ENCODE results near the gene MUL1.
"Not testable (repeated sequence)": the region's sequence is repeated elsewhere in the genome, so short reads cannot be mapped to it uniquely, and the experiment has no call there.

MUL1 gene

GRCh38 chr1:20511518-20512428 is 3.8 kb upstream of the MUL1 start:
- DNase-seq: no peak

GRCh38 chr1:20508411-20508771 is 440 bp upstream of the MUL1 start:
- no peak for DNase-seq

GRCh38 chr1:20507248-20507563 is 745 bp downstream of the MUL1 start:
- no peak for DNase-seq

DNA sequence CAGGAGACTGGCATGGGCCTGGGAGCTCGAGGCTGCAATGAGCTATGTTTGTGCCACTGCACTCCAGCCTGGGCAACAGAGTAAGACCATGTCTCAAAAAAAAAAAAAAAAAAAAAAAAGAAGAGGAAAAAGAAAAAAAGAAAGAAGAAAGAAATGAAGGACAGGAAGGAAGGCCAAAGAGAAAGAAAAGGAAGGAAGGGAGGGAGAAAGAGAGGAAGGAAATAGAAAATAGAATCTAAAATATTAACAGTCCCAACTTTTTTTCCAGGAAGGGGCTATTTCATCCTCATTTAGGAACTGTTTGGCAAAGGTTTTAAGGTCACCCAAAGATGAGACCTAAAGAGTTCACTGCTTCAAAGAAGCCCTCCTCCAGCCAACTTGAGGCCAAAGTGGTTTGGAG is 2.5 kb downstream of the MUL1 start:
- DNase-seq: no peak

GRCh38 chr1:20500716-20501115 is 7.2 kb downstream of the MUL1 start:
- DNase-seq: no peak

DNA sequence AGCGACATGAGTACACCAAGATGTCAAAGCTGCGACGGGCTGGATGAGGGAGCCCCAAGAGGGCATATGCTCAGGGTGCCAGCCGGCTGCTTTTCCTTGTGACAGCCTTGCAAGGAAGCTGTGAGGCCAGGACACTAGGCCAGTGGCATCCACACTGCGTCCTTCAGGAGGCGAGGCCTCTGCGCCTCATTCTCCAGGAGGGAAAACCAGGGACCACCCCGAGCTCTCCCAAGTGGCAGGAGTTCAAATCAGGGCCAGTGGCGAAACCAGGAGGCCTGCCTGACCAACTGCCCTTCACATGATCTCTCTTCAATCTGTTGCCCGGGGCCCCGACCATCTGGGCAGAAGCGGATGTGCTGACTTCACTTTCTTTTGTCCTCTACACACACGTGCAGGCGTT is 8.2 kb downstream of the MUL1 start:
- DNase-seq: no peak

DNA sequence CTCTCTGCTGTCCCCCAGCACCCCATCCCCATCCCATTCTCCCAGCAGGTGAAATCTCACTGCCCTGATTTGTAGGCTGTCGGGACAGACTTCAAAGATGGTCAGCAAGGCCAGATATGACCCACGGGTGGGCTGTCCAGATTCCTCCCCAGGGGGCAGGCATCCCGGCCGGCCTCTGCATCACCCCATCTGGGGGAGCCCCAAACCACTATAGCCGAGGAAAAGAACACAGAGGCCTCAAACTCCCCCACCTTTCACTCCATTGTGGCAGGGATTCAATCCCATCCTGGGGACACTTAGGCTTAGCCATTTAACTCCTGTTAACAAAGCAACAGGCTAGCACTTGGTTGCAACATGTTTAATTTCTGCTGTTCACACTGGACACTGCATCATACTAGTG is 8.8 kb downstream of the MUL1 start:
- DNase-seq: no peak

GRCh38 chr1:20498116-20498515 is 9.8 kb downstream of the MUL1 start:
- no peak for DNase-seq

DNA sequence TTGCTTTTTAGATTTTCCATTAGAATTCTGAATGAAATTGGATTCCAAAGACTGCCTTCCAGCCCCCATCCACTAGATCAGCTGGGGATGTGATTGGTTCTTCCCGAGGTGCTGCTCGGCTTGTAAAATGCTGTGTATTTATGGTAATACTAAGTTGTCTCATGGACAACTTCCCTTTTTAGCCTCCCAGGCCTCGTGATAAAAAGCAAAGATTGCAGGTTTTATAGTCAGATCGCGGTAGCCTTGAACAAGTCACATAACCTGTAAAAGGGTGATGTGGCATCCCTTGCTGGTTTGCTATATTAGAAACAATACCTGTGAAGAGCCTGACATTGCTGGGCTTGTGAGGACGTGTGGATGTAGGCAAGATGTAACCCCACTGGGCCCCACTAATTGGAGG is 10.4 kb downstream of the MUL1 start:
- DNase-seq: no peak

DNA sequence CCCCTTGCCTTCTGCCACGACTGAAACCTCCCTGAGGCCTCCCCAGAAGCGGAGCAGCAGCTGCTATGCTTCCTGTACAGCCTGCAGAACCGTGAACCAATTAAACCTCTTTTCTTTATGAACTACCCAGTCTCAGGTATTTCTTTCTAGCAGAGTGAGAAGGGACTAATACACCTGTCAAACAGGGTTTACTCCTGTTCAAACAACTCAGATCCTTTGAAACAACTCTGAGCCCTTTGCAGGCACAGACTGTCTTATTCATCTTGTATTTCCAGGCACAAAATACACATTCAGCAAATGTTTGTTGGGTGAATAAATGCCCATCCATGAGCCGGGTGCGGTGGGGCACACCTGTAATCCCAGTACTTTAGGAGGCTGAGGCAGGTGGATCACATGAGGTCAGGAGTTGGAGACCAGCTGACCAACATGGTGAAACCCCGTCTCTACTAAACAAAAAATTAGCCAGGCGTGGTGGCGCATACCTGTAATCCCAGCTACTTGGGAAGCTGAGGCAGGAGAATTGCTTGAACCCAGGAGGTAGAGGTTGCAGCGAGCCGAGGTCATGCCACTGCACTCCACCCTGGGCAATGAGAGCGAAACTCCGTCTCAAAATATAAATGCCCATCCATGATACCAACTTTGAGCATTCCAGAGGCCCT is 11.1 kb downstream of the MUL1 start:
- not testable (repeated sequence) for DNase-seq

- DNase-seq: peak in 1 of 5 experiments; percentile 27
These were observed 11.7 kb downstream of the MUL1 start for GRCh38 chr1:20496241-20496661.

DNA sequence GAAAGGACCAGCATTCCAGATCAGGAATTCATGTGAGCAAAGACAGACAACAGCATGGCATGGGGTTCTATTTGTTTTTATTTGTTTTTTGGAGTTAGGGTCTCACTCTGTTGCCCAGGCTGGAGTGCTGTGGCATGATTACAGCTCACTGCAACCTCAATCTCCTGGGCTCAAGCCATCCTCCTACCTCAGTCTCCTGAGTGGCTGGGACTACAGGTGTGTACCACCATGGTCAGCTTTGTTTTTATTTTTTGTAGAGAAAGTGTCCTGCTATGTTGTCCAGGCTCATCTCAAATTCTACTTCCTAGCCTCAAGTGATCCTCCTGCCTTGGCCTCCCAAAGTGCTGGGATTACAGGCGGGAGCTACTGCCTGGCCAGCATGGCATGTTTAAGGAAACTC is 12.3 kb downstream of the MUL1 start:
- DNase-seq: no peak

DNA sequence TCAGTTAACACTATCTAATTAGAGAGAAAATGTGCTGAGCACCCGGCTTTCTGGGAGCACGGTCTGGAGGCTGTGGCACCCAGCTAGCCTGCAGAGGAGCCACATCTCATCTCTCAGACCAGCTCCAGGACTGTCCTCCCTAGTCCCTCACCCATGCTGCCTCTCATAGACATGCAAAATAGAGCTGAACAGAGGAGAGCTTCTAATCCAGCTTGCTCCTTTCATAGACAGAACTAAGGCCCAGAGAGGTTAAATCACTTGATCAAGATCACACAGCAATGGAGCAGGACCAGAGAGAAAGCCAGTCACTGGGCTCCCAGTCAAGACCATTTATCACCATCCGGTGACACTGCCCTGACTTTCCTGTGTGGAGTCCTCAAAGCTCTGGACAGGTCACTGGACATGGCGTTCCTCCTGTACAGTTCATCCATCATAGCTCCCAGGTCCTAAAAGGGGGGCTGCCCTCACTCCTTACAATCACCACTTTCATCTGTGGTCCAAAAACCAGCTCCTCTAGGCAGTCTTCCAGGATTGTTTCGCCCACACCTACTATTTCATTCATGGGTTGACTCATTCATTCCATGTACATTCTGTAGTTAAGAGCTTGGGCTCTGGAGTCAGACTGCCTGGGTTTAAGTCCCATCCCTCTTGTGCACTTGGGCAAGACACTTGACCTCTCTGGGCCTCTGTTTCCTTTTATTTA is 13.2 kb downstream of the MUL1 start:
- no peak for DNase-seq

DNA sequence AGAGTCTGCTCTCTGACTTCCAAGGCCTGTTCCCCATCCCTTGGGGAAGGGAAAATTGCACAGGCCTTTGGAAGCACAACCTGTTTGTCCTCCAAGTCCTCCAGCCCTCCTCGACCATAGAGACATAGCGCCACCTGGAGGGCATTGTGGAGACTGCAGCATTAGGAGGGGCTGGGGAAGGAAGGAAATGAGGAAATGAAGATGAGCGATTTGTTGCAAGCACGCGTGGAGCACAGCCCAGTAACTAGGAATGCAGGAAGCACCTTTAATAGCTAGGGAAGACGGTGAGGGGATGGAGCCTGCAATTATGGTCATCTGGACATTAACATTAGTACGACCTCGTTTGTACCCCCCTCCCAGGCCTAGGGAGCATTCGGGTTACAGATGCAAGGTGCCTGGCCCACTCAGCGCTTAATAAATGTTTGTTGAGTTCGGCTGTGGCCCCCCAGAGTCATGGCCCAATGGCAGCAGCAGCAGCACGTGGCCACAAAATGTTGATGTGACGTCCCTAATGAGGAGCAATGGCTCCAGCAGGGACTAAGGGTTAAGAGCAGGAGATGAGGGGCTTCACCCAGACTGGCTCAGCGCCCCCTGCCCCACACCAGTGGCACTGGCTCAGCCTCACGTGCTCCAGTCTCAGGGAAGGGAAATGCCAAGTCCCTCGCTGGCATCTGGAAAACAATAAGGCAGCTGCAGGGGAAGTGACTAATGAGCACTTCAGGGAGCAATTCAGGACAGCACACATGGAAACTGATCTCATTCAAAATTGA is 13.9 kb downstream of the MUL1 start:
- DNase-seq: peak; percentile 60 to 69 (median 65)

GRCh38 chr1:20493309-20493708 is 14.6 kb downstream of the MUL1 start:
- DNase-seq: no peak

- DNase-seq: no peak
These were observed 15.2 kb downstream of the MUL1 start for GRCh38 chr1:20492751-20493150.

DNA sequence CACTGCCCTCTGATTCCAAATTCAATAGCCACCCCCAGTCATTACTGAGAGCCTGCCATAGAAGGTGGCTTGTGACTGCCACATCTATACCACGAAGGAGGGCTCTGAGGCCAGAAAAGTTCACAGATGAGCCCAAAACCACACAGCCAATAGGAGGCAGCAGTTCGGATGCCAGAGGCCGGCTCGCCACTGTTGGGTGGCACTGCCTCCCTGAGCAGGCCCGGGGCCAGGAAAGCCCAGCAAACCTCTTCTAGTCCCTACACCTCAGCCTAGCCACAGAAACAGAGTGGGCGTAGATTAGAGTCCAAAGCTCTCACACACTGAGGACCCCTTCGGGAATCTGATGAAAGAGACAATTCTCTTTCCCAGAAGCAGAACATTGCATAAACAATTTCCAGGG is 16.1 kb downstream of the MUL1 start:
- no peak for DNase-seq

GRCh38 chr1:20491178-20491577 is 16.8 kb downstream of the MUL1 start:
- DNase-seq: no peak

DNA sequence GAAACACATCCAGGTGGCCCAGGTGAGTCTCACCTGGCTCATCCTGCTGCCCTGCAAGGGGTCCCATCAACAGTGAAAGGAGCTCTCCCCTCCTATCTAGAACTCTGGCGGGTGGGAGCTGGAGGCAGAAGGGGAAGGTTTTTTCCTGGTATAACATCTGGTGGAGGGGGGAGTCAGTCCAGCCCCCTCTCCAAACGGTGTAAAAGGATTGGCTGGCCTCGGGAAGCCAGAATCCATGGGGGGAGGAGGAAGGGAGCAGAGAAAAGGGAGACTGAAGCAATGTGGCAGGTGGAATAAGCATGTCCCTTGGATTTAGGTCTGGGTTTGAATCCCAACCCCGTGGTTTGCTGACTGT is 20.7 kb downstream of the MUL1 start:
- no peak for DNase-seq

DNA sequence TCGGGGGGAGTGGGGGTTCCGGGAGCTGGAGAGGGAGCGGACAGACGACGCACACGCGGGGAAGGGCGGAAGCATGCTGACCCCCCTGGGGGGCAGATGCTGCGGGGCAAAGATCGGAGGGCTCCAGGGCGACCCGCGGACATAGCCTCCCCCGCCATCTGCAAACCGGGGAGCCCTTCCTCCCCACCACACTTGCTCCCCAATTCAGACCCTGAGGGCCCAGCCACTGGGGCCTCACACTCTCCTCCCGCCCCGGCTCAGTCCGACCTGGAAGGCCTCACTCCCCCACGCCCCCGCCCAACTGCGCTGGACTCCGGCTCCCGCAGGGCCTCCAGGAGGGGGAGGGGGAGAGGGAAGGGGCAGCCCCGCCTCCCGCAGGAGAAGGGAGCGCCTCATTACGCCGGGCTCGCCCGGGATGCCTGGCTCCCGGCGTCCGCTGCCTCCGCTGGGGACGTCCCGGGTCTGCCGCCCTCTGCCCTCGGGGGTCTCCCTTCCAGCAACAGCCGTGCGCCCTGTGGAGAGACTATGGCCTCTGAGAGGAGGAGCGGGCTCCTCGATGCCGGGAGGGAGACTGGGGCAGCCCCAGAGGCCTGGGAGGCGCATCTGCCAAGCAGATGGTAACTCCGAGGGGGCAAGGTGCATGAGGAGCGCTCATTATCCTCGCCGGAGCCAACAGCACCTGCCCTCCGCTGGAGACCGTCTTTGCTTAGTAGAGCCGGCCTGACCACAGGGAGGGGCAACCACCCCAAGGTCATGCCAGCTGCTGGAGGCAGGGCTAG is 21.3 kb downstream of the MUL1 start:
- DNase-seq: no peak

DNA sequence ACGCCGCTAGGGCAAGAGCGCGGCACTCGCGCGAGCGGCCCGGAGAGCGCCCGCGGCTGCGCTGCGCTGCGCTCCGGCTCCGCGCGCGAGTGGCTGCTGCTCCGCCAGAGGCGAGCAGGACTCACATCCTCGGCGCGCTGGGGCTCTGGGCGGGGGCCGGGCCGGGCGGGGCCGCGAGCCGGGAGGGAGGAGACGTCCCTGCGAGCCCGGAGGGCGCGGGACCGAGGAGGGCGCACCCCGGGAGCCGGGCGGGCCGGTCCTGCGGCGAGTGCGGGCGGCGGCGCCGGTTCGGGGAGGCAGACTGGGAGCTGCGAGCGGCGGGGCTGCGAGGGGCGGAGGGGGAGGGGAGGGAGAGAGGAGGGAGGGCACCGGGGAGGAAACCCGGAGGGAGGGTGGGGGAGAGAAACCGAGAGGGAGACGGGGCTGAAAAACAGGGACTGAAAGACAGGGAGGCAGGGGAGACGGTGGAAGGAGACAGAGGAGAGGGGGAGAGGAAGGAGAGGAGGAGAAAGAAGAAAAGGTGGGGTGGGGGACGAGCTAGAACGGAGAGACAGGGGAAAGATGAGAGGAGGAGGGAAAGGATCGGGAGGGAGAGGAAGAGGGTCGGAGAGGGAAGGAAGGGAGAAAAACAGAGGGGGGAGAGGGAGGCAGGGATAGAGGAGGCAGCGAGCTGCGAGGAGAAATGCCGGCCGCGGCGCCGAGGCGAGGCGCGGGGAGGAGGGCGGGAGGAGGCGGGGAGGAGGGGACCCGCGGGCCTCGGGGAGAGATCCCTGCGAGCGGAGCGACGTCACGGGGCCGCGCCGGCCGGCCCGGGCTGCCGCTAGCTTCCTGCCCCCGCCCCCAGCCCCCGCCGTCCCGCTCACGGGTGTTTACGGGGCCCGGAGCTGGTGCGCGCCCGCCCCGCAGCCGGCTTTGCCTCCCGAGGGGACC is 22.2 kb downstream of the MUL1 start, which contains the start of gene CAMK2N1:
Gene CAMK2N1 (minus strand): TSS at position 684 of the 930 bp plus-strand sequence. CDS start 831 bp downstream, outside the sequence.
- DNase-seq: peak in 4 of 5 experiments; percentile 25 to 64 (median 44)

Measured in T-helper 2 cell (primary cell).